ENCODE data around the gene DEGS2.

The DEGS2 gene

DNA sequence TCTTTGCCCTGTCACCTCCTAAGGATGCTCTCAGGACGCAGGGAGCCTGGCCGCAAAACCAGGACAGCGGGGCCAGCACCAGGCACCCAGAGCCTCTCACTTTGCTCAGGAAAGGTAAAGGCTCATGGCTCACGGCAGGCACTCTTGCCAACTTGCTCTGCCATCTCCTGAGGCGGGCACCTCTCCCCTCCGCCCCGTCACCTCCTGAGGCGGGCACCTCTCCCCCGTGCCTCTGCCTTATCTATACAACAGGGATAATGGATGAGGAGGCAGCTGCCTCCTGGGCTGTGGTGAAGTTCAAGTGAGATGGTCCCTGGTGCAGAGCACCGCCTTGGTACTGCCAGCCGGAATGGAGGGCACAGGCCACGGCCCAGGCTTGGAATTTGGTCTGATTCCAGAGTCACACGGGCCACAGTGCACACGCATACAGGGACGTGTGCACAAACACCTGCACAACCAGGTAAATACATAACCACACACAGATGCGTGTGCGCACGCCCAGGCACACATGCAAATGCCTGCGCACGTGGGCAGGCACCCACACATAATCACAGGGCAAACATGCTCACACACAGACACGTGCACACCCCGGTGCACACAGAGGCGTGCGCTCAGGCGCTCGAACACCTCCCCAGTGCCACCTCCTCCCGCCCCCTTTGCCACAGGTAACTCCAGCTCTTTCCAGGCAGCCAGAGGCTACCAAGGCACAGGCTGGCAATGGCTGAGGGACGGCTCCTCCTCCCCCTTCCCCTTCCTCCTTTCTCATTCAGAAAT is 11.6 kb downstream of the DEGS2 start:
- DNase-seq (ENCODE audit: low read depth), result no peak

- DNase-seq (ENCODE audit: low read depth), result no peak
Observed at GRCh38 chr14:100147181-100147631, 12.2 kb downstream of the DEGS2 start.

DNA sequence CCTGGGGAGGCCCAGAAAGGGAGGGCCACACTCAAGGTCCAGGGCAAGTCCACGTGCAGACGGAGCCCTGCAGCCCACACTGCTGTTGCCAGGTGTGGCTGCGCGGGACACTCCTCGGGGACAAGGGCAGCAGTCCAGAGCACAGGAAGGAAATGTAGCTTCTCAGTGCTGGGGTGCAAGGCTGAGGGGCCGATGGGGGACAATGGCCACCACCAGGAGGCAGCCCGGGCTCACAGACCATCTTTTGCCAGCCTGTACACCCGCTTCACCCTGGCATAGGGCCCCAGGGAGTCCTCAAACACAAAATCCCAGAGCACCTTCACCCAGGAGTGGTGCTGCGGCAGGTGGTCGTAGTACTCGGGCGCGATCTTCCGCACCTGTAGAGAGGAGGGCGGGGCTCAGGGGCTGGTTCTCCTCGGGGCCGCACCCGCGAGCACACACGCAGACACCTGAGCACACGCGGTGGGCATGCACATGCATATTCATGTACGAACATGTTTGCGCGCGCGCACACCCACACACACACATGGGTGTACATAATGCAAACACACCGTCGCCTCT is 12.8 kb downstream of the DEGS2 start:
- no peak for DNase-seq (ENCODE audit: low read depth)

DNA sequence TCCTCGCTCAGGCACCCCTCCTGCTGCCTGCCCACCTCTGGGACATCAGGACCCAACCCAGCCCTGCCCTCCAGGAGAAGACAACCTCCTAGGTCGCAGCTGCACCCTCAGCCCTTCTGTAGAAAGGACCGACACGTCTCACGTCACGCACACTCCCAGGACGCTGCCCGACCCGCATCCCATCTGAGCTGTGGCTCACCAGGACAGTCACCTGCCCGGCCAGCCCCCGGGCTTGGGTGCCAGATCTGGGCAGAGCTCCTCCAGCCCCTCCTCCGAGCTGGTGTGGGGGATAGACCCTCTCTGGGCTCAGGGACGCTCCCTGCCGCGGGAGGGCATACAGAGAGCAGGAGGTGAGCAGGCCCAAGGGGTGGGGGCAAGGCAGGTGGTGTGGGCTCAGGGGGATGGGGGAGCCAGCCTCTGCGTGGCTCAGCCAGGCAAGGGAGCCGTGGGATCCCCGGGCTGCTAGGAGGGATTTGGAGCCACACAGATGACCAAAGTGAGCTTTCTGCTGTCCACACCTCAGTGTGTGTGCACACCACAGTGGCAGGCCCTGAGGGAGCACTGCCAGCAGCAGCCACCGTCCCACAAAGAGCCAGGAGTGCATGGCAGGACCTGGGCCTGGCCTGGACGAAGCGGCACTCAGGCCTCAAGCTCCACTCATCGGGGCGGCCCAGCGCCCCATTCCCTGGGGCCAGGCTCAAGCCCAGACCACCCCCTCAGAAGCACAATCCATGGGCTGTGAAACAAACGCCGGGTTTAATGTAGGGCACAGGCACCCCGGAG is 13.6 kb downstream of the DEGS2 start:
- no peak for DNase-seq (ENCODE audit: low read depth)

- no peak for DNase-seq (ENCODE audit: low read depth)
Observed at GRCh38 chr14:100144996-100145646, 14.3 kb downstream of the DEGS2 start.

DNA sequence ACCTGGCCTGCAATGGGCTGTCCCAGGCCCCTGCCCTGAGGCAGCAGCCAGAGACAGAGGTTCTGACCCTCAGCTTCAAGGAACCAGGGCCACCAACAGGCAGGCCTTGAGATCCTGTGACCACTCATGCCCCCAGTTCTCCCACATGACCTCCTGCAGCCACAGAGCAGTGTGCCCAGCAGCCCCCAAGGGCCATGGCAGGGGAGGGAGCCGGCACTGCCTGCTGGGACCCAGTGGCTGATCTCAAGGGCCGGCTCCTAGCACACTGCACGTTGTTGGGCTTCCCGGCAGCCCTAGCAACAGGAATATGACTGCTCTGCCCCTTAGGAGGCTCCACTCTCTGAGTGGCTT is 14.8 kb downstream of the DEGS2 start:
- no peak for DNase-seq (ENCODE audit: low read depth)

GRCh38 chr14:100143934-100144333 is 15.5 kb downstream of the DEGS2 start:
- no peak for DNase-seq (ENCODE audit: low read depth)

DNA sequence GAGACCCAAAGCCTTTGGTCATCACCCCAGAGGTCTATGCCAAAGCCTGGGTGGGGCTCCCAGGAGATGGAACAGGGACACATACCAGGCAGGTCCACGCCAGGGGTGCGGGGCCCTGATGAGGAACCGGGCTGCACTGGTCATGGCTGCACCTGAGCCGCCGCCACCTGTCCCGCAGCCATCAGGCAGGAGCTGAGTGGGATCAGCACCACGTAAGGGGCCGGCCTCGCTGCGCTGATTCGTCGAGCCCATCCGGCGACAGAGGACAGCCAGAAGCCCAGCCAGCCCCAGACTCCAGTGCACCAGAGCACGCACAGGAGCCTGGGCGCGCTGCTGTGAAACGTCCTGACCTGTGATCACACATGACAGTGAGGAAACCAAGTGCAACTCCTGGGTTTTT is 15.9 kb downstream of the DEGS2 start:
- DNase-seq (ENCODE audit: low read depth), result no peak

DNA sequence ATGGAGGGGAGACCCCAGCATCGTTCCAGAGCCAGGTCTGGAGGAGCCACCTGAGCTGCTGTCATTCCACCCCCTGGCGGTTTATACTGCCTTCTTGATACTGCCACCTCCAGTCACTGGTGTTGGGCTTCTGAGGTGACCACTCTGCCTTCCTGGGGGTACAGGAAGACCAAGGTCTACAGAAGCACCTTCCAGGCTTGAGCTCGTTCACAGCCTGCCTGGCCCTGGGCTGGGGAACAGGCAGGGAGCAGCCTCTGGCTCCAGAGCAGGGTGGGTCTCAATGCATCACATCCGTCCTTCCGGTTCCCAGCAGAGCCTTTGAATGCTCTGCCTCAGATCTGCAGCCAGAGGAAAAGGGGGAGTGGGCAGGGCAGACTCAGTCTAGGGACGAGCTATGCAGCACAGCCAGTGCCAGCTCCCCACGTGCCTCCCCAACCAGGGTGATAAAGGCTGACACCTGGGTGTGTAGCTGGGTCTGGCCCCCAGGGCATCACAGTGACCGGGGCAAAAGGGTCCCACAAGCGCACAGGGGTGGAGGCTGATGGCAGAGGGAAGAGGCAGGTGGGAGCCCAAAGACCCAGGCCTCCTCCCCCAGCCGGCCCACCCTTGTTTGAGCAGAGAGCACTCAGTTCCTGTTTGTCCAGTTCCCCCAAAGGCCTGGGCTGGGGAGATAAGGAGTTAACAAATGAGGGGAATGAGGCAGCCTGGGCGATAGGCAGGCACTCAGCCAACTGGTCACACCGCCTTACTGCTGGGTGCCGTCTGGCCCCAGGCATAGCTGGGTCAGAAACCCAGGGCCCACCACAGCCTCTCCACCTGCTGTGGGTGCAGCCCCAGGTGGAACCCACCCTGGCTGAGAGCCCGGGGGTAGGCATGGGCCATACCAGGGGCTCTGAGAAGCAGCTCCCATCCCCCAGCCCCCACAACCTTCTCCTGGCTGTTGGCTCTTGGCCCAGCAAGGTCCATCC is 17.1 kb downstream of the DEGS2 start:
- no peak for DNase-seq (ENCODE audit: low read depth)

DNA sequence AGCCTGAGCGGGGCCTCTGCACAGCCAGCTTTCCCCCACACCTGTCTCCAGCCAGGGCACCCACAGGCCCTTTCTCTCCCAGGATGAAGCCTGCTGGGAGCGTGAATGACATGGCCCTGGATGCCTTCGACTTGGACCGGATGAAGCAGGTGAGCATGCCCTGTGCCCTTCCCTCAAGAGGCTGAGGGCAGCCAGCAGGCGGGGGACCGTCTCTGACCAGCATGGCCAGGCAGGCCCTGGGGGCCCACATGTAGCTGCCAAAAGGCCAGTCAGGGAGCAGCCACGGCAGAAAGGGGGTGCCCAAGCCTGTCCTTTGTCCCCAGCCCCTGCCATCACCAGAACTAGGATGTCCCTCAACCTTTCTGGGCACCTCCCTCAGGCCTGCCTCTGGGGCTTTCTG is 18.3 kb downstream of the DEGS2 start:
- no peak for DNase-seq (ENCODE audit: low read depth)

DNA sequence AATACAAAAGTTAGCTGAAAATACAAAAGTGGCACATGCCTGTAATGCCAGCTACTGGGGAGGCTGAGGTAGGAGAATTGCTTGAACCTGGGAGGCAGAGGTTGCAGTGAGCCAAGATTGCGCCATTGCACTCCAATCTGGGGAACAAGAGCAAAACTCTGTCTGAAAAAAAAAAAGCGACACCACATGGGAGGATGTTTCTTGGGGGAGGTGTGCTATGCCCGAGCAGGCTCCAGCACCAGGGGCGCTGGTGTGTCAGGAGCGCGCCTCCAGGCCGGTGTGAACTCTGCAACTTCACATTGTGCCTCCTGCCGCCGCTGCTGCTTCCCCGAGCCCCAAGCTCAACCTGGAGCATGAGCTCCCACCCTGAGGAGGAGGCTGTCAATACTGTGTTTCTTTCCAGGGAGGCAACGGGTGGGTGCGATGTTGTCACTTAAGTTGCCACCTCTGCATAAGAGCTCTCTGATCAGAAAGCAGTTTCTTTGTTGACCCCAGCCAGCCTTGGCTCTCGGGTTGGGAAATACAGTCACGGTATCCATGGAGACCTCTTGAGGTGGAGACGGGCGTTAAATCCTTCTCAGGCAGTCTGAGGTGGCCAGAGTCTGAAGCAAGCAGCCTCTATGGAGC is 18.9 kb downstream of the DEGS2 start:
- DNase-seq (ENCODE audit: low read depth), result no peak

- DNase-seq (ENCODE audit: low read depth), result no peak
Observed at GRCh38 chr14:100138955-100139354, 20.5 kb downstream of the DEGS2 start.

GRCh38 chr14:100138082-100138787 is 21.2 kb downstream of the DEGS2 start:
- no peak for DNase-seq (ENCODE audit: low read depth)

- no peak for DNase-seq (ENCODE audit: low read depth)
Observed at GRCh38 chr14:100137173-100137572, 22.3 kb downstream of the DEGS2 start.

DNA sequence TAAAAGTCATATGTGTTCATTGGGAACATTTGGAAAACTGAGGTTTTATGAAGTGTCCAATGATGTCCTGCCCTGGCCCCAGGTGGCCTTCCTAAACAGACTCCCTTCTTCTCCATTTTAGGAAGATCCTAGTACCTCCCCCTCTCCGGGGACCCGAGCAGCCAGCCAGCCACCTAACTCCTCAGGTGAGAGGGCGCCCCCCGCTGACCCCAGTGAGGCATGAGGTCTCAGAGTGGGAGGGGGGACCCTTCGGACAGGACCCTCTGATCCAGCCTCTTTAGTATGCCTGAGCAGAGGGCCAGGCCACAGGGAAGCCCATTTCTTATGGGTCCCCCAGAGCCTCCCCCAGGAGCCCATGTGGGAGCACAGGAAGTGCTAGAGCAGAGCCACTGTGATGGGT is 23.7 kb downstream of the DEGS2 start:
- no peak for DNase-seq (ENCODE audit: low read depth)

GRCh38 chr14:100135073-100135472 is 24.4 kb downstream of the DEGS2 start:
- DNase-seq (ENCODE audit: low read depth), result no peak

GRCh38 chr14:100134586-100134985 is 24.9 kb downstream of the DEGS2 start:
- DNase-seq (ENCODE audit: low read depth), result no peak

GRCh38 chr14:100132903-100133510 is 26.4 kb downstream of the DEGS2 start:
- DNase-seq (ENCODE audit: low read depth), result no peak

DNA sequence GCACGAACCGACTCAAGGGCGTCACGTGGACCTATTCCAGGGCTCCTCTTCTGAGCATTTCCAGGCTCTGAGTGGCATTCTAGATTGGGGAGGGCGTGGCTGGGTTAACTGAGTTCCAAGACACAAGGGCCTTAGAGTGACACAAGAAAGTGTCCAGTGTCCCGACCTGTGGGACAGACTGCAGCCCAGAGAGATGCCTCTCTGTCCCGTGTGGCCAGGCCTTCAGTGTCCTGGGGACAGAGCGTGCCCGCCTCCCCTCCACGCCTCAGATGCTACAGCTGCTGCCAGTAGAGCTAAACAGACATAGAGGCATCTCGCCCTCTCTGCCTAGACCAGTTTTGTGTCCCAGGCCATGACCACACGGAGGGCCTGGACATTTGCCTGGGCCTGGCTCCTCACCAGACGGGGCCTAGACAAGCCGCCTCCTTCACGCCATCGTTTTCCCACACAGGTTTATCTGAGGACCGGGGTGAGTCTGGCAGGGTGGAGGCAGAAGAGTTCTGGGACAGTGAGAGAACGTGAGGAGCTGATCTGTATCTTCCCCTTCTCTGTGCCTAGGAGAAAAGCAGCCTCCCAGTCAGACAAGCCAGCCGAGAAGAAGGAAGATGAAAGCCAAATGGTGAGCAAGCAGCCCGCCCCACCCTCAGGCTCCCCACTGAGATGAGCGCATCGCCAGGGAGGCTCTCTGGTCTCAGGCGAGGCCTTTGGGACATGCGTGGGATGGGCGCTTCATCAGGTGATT is 27.1 kb downstream of the DEGS2 start:
- peak; percentile 7 for DNase-seq (ENCODE audit: low read depth)
